ENCODE results near the gene FIBCD1.
"Not testable (repeated sequence)": the region's sequence is repeated elsewhere in the genome, so short reads cannot be mapped to it uniquely, and the experiment has no call there.

FIBCD1 gene

DNA sequence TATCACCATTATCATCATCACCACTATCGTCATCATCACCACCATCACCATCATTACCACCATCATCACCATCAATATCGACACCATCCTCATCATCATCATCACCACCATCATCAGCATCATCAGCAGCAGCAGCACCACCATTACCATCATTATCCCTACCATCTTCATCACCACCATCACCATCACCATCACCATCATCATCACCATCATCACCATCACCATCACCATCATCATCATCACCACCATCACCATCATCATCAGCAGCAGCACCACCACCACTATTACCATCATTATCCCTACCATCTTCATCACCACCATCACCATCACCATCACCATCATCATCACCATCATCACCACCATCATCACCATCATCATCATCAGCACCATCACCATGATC lies 15.9 kb upstream of the FIBCD1 start:
- H3K9ac ChIP-seq (ENCODE audit: low read depth, low read length, poor library complexity); H3K27ac ChIP-seq (replicated peaks; ENCODE audit: low read length); H2BK12ac ChIP-seq (ENCODE audit: low read length); H3K9me3 ChIP-seq (replicated peaks in 1 of 2; ENCODE audit: control insufficient read depth in 2 of 2, insufficient read depth in 1 of 2, low read depth in 1 of 2, low read length in 2 of 2); H4K91ac ChIP-seq (ENCODE audit: low read depth, low read length, poor library complexity); DNase-seq (ENCODE audit: low spot score); H3K4me2 ChIP-seq (ENCODE audit: insufficient read depth, low read length, poor library complexity, severe bottlenecking); H3K36me3 ChIP-seq (replicated peaks in 1 of 2; ENCODE audit: control insufficient read depth in 2 of 2, insufficient read depth in 2 of 2, low read length in 2 of 2); H3K4me1 ChIP-seq (ENCODE audit: control insufficient read depth in 2 of 2, insufficient read depth in 1 of 2, low read depth in 1 of 2, low read length in 2 of 2); H3K18ac ChIP-seq (ENCODE audit: low read length); H3K14ac ChIP-seq (ENCODE audit: low read length); H2BK5ac ChIP-seq (ENCODE audit: low read length); H3K4me3 ChIP-seq (ENCODE audit: low read length in 2 of 2); H2AK5ac ChIP-seq (ENCODE audit: low read depth, low read length); H3K79me1 ChIP-seq (ENCODE audit: low read depth, low read length); H2AFZ ChIP-seq (ENCODE audit: low read length); H2BK120ac ChIP-seq (ENCODE audit: low read depth, low read length); H4K8ac ChIP-seq (ENCODE audit: low read depth, low read length); H3K4ac ChIP-seq (ENCODE audit: low read length); H3K27me3 ChIP-seq (ENCODE audit: control insufficient read depth in 3 of 3, insufficient read depth in 3 of 3, low read depth in 1 of 3, low read length in 3 of 3); H2BK15ac ChIP-seq (ENCODE audit: low read length): not testable (repeated sequence)
- WGBS, 2 donors (ENCODE audit: extremely low coverage in 2 of 2, insufficient read length in 2 of 2, insufficient replicate concordance in 1 of 2) = 92% methylated on average over 1 of the region's 2 CpGs; no CpG with 5 or more reads in 1 of the 2 donors
- peak overlapping the region; percentile 26 for H3K23ac ChIP-seq (ENCODE audit: low read depth, low read length, poor library complexity)

DNA sequence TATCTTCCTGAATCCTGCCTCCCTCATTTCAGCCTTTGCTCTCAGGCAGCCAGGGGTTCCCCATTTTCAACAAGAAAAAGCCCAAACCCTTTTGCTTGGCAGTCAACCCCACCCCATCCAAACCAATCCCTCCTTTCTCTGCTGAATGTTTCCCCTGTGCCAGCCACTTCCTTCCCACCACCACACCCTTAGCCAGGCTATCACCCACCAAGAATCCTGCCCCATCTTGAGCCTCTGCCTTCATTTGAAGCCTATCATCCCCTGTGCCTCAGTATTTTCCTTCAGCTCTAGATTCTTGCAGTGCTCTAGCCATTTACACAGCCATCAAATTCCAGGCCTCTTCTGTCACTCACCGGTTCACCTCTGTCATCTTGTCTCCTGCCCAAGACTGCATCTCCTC lies 15.3 kb upstream of the FIBCD1 start:
- Histone ChIP-seq H2BK5ac (ENCODE audit: low read length) (no peak overlapping the region), H4K8ac (ENCODE audit: low read depth, low read length) (no peak overlapping the region), H3K18ac (ENCODE audit: low read length) (no peak overlapping the region), H3K4me2 (ENCODE audit: insufficient read depth, low read length, poor library complexity, severe bottlenecking) (no peak overlapping the region), H2BK120ac (ENCODE audit: low read depth, low read length) (no peak overlapping the region), H3K36me3 (replicated peaks in 1 of 2; ENCODE audit: control insufficient read depth in 2 of 2, insufficient read depth in 2 of 2, low read length in 2 of 2) (no peaks in the 10 kb centered on the region), H3K79me1 (ENCODE audit: low read depth, low read length) (no peaks in the 10 kb centered on the region), H2AK5ac (ENCODE audit: low read depth, low read length) (no peak overlapping the region), H3K27me3 (ENCODE audit: control insufficient read depth in 3 of 3, insufficient read depth in 3 of 3, low read depth in 1 of 3, low read length in 3 of 3) (no peaks in the 10 kb centered on the region), H4K91ac (ENCODE audit: low read depth, low read length, poor library complexity) (no peak overlapping the region), H3K9me3 (replicated peaks in 1 of 2; ENCODE audit: control insufficient read depth in 2 of 2, insufficient read depth in 1 of 2, low read depth in 1 of 2, low read length in 2 of 2) (peaks cover 0 to 7% of the 10 kb centered on the region in 2 donors), H3K4me1 (ENCODE audit: control insufficient read depth in 2 of 2, insufficient read depth in 1 of 2, low read depth in 1 of 2, low read length in 2 of 2) (peaks cover 3 to 6% of the 10 kb centered on the region in 2 donors), H2BK15ac (ENCODE audit: low read length) (no peak overlapping the region), H3K9ac (ENCODE audit: low read depth, low read length, poor library complexity) (no peak overlapping the region), H3K4ac (ENCODE audit: low read length) (no peak overlapping the region), H3K27ac (replicated peaks; ENCODE audit: low read length) (no peak overlapping the region), H3K4me3 (ENCODE audit: low read length in 2 of 2) (no peak overlapping the region), H3K23ac (ENCODE audit: low read depth, low read length, poor library complexity) (no peak overlapping the region), H2BK12ac (ENCODE audit: low read length) (no peak overlapping the region), H3K14ac (ENCODE audit: low read length) (no peak overlapping the region), H2AFZ (ENCODE audit: low read length) (no peak overlapping the region)
- DNase-seq (ENCODE audit: low spot score) = no peak
- no CpG with 5 or more reads among the region's 1 CpG for WGBS, 2 donors (ENCODE audit: extremely low coverage in 2 of 2, insufficient read length in 2 of 2, insufficient replicate concordance in 1 of 2)

DNA sequence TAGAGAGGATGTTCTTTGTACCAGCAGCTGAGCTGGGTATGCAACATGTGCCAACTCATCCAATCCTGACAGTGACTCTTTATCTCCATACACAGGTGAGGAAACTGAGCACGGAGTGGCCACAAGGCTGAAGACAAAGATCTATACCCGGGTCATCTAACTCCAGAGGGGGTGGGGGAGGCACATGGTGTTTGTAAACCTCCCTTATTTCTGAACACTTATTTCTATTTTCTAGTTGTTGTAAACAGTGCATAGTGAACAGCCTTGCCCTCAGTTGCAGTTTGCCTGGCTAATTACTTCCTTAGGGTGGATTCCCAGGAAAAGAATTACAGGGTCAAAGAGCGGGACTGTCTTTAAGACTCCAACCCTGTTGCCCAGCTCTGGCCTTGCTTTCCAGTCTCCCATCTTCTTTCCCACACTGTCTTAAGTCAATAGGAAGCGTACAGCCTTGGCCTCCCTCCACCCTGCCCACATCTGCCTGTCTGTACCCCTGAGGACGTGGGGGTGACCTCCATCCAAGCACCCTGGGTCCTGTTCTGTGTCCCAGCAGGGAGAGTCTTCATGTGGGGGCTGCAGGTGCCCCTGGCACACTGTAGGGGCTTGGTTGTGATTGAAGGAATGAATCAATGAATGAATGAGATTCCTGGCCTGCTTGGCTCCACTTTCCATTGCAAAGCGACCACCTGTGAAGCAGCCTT lies 13.2 kb upstream of the FIBCD1 start:
- H3K27me3 ChIP-seq (ENCODE audit: control insufficient read depth in 3 of 3, insufficient read depth in 3 of 3, low read depth in 1 of 3, low read length in 3 of 3) = peaks cover 0 to 9% (median 0%) of the 10 kb centered on the region in 3 experiments
- H2AFZ ChIP-seq (ENCODE audit: low read length) = no peak overlapping the region
- H2AK5ac ChIP-seq (ENCODE audit: low read depth, low read length) = no peak overlapping the region
- no peak overlapping the region for H3K23ac ChIP-seq (ENCODE audit: low read depth, low read length, poor library complexity)
- no peak overlapping the region for H3K27ac ChIP-seq (replicated peaks; ENCODE audit: low read length)
- H3K9ac ChIP-seq (ENCODE audit: low read depth, low read length, poor library complexity) = no peak overlapping the region
- no peak overlapping the region for H4K8ac ChIP-seq (ENCODE audit: low read depth, low read length)
- peaks cover 0 to 5% of the 10 kb centered on the region in 2 donors for H3K9me3 ChIP-seq (replicated peaks in 1 of 2; ENCODE audit: control insufficient read depth in 2 of 2, insufficient read depth in 1 of 2, low read depth in 1 of 2, low read length in 2 of 2)
- H4K91ac ChIP-seq (ENCODE audit: low read depth, low read length, poor library complexity) = no peak overlapping the region
- no peak overlapping the region for H3K18ac ChIP-seq (ENCODE audit: low read length)
- no peak overlapping the region for H2BK12ac ChIP-seq (ENCODE audit: low read length)
- no peak overlapping the region for H2BK15ac ChIP-seq (ENCODE audit: low read length)
- DNase-seq (ENCODE audit: low spot score) = no peak
- no peak overlapping the region for H2BK5ac ChIP-seq (ENCODE audit: low read length)
- no peak overlapping the region for H3K4me3 ChIP-seq (ENCODE audit: low read length in 2 of 2)
- H3K36me3 ChIP-seq (replicated peaks in 1 of 2; ENCODE audit: control insufficient read depth in 2 of 2, insufficient read depth in 2 of 2, low read length in 2 of 2) = no peaks in the 10 kb centered on the region
- no CpG with 5 or more reads among the region's 6 CpGs for WGBS, 2 donors (ENCODE audit: extremely low coverage in 2 of 2, insufficient read length in 2 of 2, insufficient replicate concordance in 1 of 2)
- H2BK120ac ChIP-seq (ENCODE audit: low read depth, low read length) = no peak overlapping the region
- no peak overlapping the region for H3K4me2 ChIP-seq (ENCODE audit: insufficient read depth, low read length, poor library complexity, severe bottlenecking)
- no peak overlapping the region for H3K4ac ChIP-seq (ENCODE audit: low read length)
- no peak overlapping the region for H3K14ac ChIP-seq (ENCODE audit: low read length)
- H3K4me1 ChIP-seq (ENCODE audit: control insufficient read depth in 2 of 2, insufficient read depth in 1 of 2, low read depth in 1 of 2, low read length in 2 of 2) = peaks cover 3 to 6% of the 10 kb centered on the region in 2 donors
- no peaks in the 10 kb centered on the region for H3K79me1 ChIP-seq (ENCODE audit: low read depth, low read length)

DNA sequence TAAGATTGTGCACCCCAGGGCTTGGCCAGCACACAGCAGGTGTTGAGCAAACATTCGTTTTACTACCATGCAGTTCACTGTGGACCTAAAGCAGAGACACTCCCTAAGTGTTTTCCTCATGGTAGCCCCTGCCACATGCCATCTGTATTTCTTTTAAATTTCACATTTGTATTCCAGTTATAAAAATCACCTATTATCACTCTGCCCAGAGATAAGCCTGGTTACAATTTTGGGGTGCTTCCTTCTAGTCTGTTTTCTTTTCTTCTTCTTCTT lies 10.9 kb upstream of the FIBCD1 start:
- peaks cover 0 to 2% of the 10 kb centered on the region in 2 donors for H3K9me3 ChIP-seq (replicated peaks in 1 of 2; ENCODE audit: control insufficient read depth in 2 of 2, insufficient read depth in 1 of 2, low read depth in 1 of 2, low read length in 2 of 2)
- H4K8ac ChIP-seq (ENCODE audit: low read depth, low read length) = no peak overlapping the region
- no peak overlapping the region for H4K91ac ChIP-seq (ENCODE audit: low read depth, low read length, poor library complexity)
- H2BK12ac ChIP-seq (ENCODE audit: low read length) = no peak overlapping the region
- H2BK15ac ChIP-seq (ENCODE audit: low read length) = no peak overlapping the region
- peaks cover 0 to 24% (median 0%) of the 10 kb centered on the region in 3 experiments for H3K27me3 ChIP-seq (ENCODE audit: control insufficient read depth in 3 of 3, insufficient read depth in 3 of 3, low read depth in 1 of 3, low read length in 3 of 3)
- H3K4ac ChIP-seq (ENCODE audit: low read length) = no peak overlapping the region
- no peak overlapping the region for H3K23ac ChIP-seq (ENCODE audit: low read depth, low read length, poor library complexity)
- DNase-seq (ENCODE audit: low spot score) = no peak
- H3K79me1 ChIP-seq (ENCODE audit: low read depth, low read length) = no peaks in the 10 kb centered on the region
- H2BK5ac ChIP-seq (ENCODE audit: low read length) = no peak overlapping the region
- no peaks in the 10 kb centered on the region for H3K36me3 ChIP-seq (replicated peaks in 1 of 2; ENCODE audit: control insufficient read depth in 2 of 2, insufficient read depth in 2 of 2, low read length in 2 of 2)
- no peak overlapping the region for H3K4me3 ChIP-seq (ENCODE audit: low read length in 2 of 2)
- H2AK5ac ChIP-seq (ENCODE audit: low read depth, low read length) = no peak overlapping the region
- no peak overlapping the region for H3K9ac ChIP-seq (ENCODE audit: low read depth, low read length, poor library complexity)
- H2BK120ac ChIP-seq (ENCODE audit: low read depth, low read length) = no peak overlapping the region
- H2AFZ ChIP-seq (ENCODE audit: low read length) = no peak overlapping the region
- H3K14ac ChIP-seq (ENCODE audit: low read length) = no peak overlapping the region
- WGBS, 2 donors (ENCODE audit: extremely low coverage in 2 of 2, insufficient read length in 2 of 2, insufficient replicate concordance in 1 of 2) = no CpG with 5 or more reads among the region's 1 CpG
- H3K4me1 ChIP-seq (ENCODE audit: control insufficient read depth in 2 of 2, insufficient read depth in 1 of 2, low read depth in 1 of 2, low read length in 2 of 2) = no peaks in the 10 kb centered on the region
- no peak overlapping the region for H3K4me2 ChIP-seq (ENCODE audit: insufficient read depth, low read length, poor library complexity, severe bottlenecking)
- no peak overlapping the region for H3K27ac ChIP-seq (replicated peaks; ENCODE audit: low read length)
- H3K18ac ChIP-seq (ENCODE audit: low read length) = no peak overlapping the region
